OCI-LY3 (cell line): ENCODE results near the gene WDR31.

Experiments used
- H2AFZ ChIP-seq: fragments of 200-600, 300-600 bp; shearing (Covaris generic); 2 replicates; pipeline ENCODE4 v1.6.0; 2014; ENCODE audit warnings: antibody characterized with exemption, low read depth, low read length
- H3K27ac ChIP-seq: fragments of 200-600, 300-600 bp; sonication (generic); 2 replicates; pipeline ENCODE4 v1.5.1; 2014; ENCODE audit warnings: mild to moderate bottlenecking, low read length, moderate library complexity, mixed read lengths
- H3K27me3 ChIP-seq: fragments of 200-600, 300-600 bp; sonication (generic); 2 replicates; pipeline ENCODE4 v1.6.1; 2014; ENCODE audit warnings: low read depth, low read length, mixed read lengths
- H3K36me3 ChIP-seq: fragments of 200-600, 300-600 bp; sonication (generic); replicated peaks from 2 replicates; pipeline ENCODE3; 2014; ENCODE audit warnings: low read depth, low read length, mixed read lengths
- H3K4me1 ChIP-seq: fragments of 300-600, 200-600 bp; sonication (generic); 2 replicates; pipeline ENCODE4 v1.6.1; 2014; ENCODE audit warnings: low read length, mixed read lengths
- H3K4me2 ChIP-seq: fragments of 200-600, 300-600 bp; sonication (generic); 2 replicates; pipeline ENCODE4 v1.6.1; 2014; ENCODE audit warnings: low read length, mixed read lengths
- H3K4me3 ChIP-seq: fragments of 300-600, 200-600 bp; sonication (generic); 2 replicates; pipeline ENCODE4 v1.5.1; 2014; ENCODE audit warnings: antibody characterized with exemption, mild to moderate bottlenecking, low read length, moderate library complexity
- H3K79me2 ChIP-seq: fragments of 300-600, 200-600 bp; shearing (Covaris generic); 2 replicates; pipeline ENCODE4 v1.6.1; 2014; ENCODE audit warnings: mild to moderate bottlenecking, low read length, mixed read lengths
- H3K9ac ChIP-seq: fragments of 300-600, 200-600 bp; shearing (Covaris generic); 2 replicates; pipeline ENCODE4 v1.6.0; 2014; ENCODE audit warnings: mild to moderate bottlenecking, low read length, moderate library complexity
- H3K9me3 ChIP-seq: fragments of 200-600, 300-600 bp; shearing (Covaris generic); 2 replicates; pipeline ENCODE4 v1.6.1; 2014; ENCODE audit warnings: low read length, mixed read lengths; ENCODE audit not compliant: insufficient read depth
- H4K20me1 ChIP-seq: fragments of 200-600, 300-600 bp; sonication (generic); 2 replicates; pipeline ENCODE4 v1.6.1; 2016; ENCODE audit warnings: low read length, mixed read lengths; ENCODE audit not compliant: insufficient read depth
- CTCF ChIP-seq: fragments of 200-600, 300-600 bp; sonication (generic); IDR thresholded peaks from 2 replicates; pipeline ENCODE4 v1.5.1; 2014; ENCODE audit warnings: antibody characterized with exemption, low read length, low read depth
- EZH2phosphoT487 ChIP-seq: fragments of 200-600 bp; shearing (Covaris generic); IDR thresholded peaks from 2 replicates; pipeline ENCODE4 v1.6.1; 2018; ENCODE audit warnings: antibody characterized with exemption, mixed run types, low read depth

The WDR31 gene

GRCh38 chr9:113348437-113348836, 8.4 kb upstream of the WDR31 start:
- no peak overlapping the region for H2AFZ ChIP-seq
- no peaks in the 10 kb centered on the region for H3K36me3 ChIP-seq
- peaks cover 34% of the 10 kb centered on the region for H3K4me1 ChIP-seq
- no peak for TF ChIP-seq CTCF
- no peak for TF ChIP-seq EZH2phosphoT487
- H3K9ac ChIP-seq: no peak overlapping the region
- H3K27ac ChIP-seq: no peak overlapping the region
- no peak overlapping the region for H3K4me3 ChIP-seq
- H3K4me2 ChIP-seq: no peak overlapping the region
- H3K79me2 ChIP-seq: no peaks in the 10 kb centered on the region
- H4K20me1 ChIP-seq: no peaks in the 10 kb centered on the region
- H3K9me3 ChIP-seq: no peaks in the 10 kb centered on the region
- H3K27me3 ChIP-seq: no peaks in the 10 kb centered on the region

- Histone ChIP-seq H3K27me3 (no peaks in the 10 kb centered on the region), H3K4me3 (no peak overlapping the region), H4K20me1 (no peaks in the 10 kb centered on the region), H3K36me3 (no peaks in the 10 kb centered on the region), H3K79me2 (no peaks in the 10 kb centered on the region), H2AFZ (no peak overlapping the region), H3K9me3 (no peaks in the 10 kb centered on the region), H3K4me2 (no peak overlapping the region), H3K9ac (no peak overlapping the region), H3K27ac (no peak overlapping the region), H3K4me1 (peaks cover 17% of the 10 kb centered on the region)
- TF ChIP-seq CTCF (no peak), EZH2phosphoT487 (no peak)
Observed at GRCh38 chr9:113345671-113346070, 5.6 kb upstream of the WDR31 start.

- TF ChIP-seq CTCF (no peak), EZH2phosphoT487 (no peak)
- Histone ChIP-seq H3K36me3 (no peaks in the 10 kb centered on the region), H3K27me3 (no peaks in the 10 kb centered on the region), H3K4me2 (no peak overlapping the region), H3K79me2 (no peaks in the 10 kb centered on the region), H3K9ac (no peak overlapping the region), H3K4me3 (no peak overlapping the region), H2AFZ (no peak overlapping the region), H3K9me3 (no peaks in the 10 kb centered on the region), H3K4me1 (peaks cover 17% of the 10 kb centered on the region), H4K20me1 (no peaks in the 10 kb centered on the region), H3K27ac (no peak overlapping the region)
Observed at GRCh38 chr9:113345190-113345589, 5.1 kb upstream of the WDR31 start.

- no peak for TF ChIP-seq CTCF
- no peak for TF ChIP-seq EZH2phosphoT487
- no peaks in the 10 kb centered on the region for H3K79me2 ChIP-seq
- peaks cover 20% of the 10 kb centered on the region for H3K4me1 ChIP-seq
- H2AFZ ChIP-seq: no peak overlapping the region
- H3K27me3 ChIP-seq: no peaks in the 10 kb centered on the region
- H3K4me2 ChIP-seq: no peak overlapping the region
- H3K9ac ChIP-seq: no peak overlapping the region
- no peak overlapping the region for H3K27ac ChIP-seq
- no peaks in the 10 kb centered on the region for H4K20me1 ChIP-seq
- H3K9me3 ChIP-seq: no peaks in the 10 kb centered on the region
- H3K4me3 ChIP-seq: no peak overlapping the region
- no peaks in the 10 kb centered on the region for H3K36me3 ChIP-seq
Observed at GRCh38 chr9:113343732-113344231, 3.7 kb upstream of the WDR31 start.
